Activated naive CD8-positive, alpha-beta T cell treated with anti-CD3 and anti-CD28 coated beads, Interleukin-2, amount 50 U/mL, for 24 hours (primary cell): ENCODE results near the gene ADD3.
A peak's percentile ranks its signal among the peaks of the same experiment; 100 is the strongest.

Experiments used
- ATAC-seq: fragments of 150-1000 bp; cut with Tn5 transposase; one replicate; pipeline ENCODE4 v1.10.0; 2021
- DNase-seq: peaks from one replicate; pipeline ENCODE4 v3.0.0; 2021
- H3K27ac Mint-ChIP-seq: one replicate; pipeline ENCODE4 v1.8.0; 2021; ENCODE audit warnings: mild to moderate bottlenecking, mixed read lengths
- H3K27me3 Mint-ChIP-seq: one replicate; pipeline ENCODE4 v1.8.0; 2021; ENCODE audit warnings: mixed read lengths
- H3K36me3 Mint-ChIP-seq: one replicate; pipeline ENCODE4 v1.8.0; 2021; ENCODE audit warnings: low read depth, mixed read lengths
- H3K4me1 Mint-ChIP-seq: one replicate; pipeline ENCODE4 v1.8.0; 2021; ENCODE audit warnings: mixed read lengths
- H3K4me3 Mint-ChIP-seq: one replicate; pipeline ENCODE4 v1.8.0; 2021; ENCODE audit warnings: mild to moderate bottlenecking, moderate library complexity, mixed read lengths
- H3K9me3 Mint-ChIP-seq: one replicate; pipeline ENCODE4 v1.8.0; 2021; ENCODE audit warnings: mixed read lengths

Gene ADD3

GRCh38 chr10:110007701-110008517 is at the start of gene ADD3:
Gene ADD3, plus strand, starts transcription at chr10:110007984. Its CDS starts 92,670 bp downstream, at chr10:110100654.
- H3K36me3 Mint-ChIP-seq, result no peaks in the 10 kb centered on the region
- H3K4me1 Mint-ChIP-seq, result peaks cover 49% of the 10 kb centered on the region
- peak within 1 kb of the TSS; percentile 91 for H3K27ac Mint-ChIP-seq
- H3K9me3 Mint-ChIP-seq, result no peaks in the 10 kb centered on the region
- H3K27me3 Mint-ChIP-seq, result no peaks in the 10 kb centered on the region
- peak; percentile 60 for ATAC-seq
- H3K4me3 Mint-ChIP-seq, result no peak within 1 kb of the TSS
- DNase-seq, result peak; percentile 94

DNA sequence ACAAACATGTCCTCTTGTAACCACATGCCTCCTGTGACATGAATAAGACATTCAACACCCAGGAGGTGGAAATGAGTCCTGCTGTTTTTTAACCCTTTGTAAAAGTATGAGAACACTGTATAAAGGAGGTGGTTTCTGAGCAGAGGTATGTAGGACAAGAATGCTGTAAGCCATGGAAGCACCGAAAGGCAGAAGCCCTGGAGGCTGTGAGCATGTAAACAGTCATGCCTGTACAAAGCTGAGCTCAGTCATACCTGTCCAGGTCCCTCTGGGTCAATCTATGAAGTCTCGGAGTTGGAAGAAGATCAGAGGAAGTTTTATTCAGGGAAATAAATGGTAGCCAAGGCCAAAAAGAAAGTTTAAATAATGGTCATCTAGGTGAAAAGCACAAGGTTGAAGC is 49.7 kb upstream of the ADD3 start:
- DNase-seq (no peak), ATAC-seq (no peak)
- Mint-ChIP-seq H3K9me3 (no peaks in the 10 kb centered on the region), H3K36me3 (no peaks in the 10 kb centered on the region), H3K4me3 (no peak overlapping the region), H3K27me3 (no peaks in the 10 kb centered on the region), H3K27ac (no peak overlapping the region), H3K4me1 (peaks cover 5% of the 10 kb centered on the region)

GRCh38 chr10:109959259-109960145 is 48.3 kb upstream of the ADD3 start:
- DNase-seq, result no peak

GRCh38 chr10:109960682-109961081 is 47.1 kb upstream of the ADD3 start:
- Mint-ChIP-seq H3K36me3 (no peaks in the 10 kb centered on the region), H3K4me1 (peaks cover 5% of the 10 kb centered on the region), H3K27ac (no peak overlapping the region)

More at GRCh38 chr10:109959259-109960145, 48.3 kb upstream of the ADD3 start:
- no peak overlapping the region for H3K27ac Mint-ChIP-seq
- H3K27me3 Mint-ChIP-seq, result no peaks in the 10 kb centered on the region
- no peak overlapping the region for H3K4me3 Mint-ChIP-seq
- no peaks in the 10 kb centered on the region for H3K9me3 Mint-ChIP-seq
- ATAC-seq, result no peak
- H3K4me1 Mint-ChIP-seq, result peaks cover 5% of the 10 kb centered on the region
- no peaks in the 10 kb centered on the region for H3K36me3 Mint-ChIP-seq

GRCh38 chr10:109961174-109962001 is 46.4 kb upstream of the ADD3 start:
- no peak for DNase-seq

More at GRCh38 chr10:109960682-109961081, 47.1 kb upstream of the ADD3 start:
- Mint-ChIP-seq H3K9me3 (no peaks in the 10 kb centered on the region), H3K27me3 (no peaks in the 10 kb centered on the region), H3K4me3 (no peak overlapping the region)
- ATAC-seq (no peak), DNase-seq (no peak)

DNA sequence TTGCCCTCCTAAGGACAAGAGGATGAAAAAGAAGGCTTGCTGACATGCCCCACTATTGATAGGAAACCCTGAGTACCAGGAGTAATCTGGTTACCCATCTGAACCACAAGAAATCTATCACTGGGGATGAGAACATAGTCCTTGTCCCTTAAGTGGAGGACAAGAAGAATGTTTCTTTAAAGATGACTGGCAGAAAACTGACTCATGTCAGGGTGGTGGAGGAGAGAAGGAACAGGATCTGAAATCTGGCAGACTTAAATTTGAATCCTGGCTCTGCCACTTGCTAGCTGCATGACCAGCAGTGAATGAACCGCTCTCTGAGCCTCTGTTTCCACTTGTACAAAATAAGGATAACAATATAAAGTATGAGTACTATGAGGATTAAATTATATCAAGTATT is 45.5 kb upstream of the ADD3 start:
- Mint-ChIP-seq H3K36me3 (no peaks in the 10 kb centered on the region), H3K27ac (no peak overlapping the region), H3K27me3 (no peaks in the 10 kb centered on the region), H3K4me1 (no peaks in the 10 kb centered on the region), H3K9me3 (no peaks in the 10 kb centered on the region), H3K4me3 (no peak overlapping the region)
- no peak for DNase-seq
- ATAC-seq, result no peak

More at GRCh38 chr10:109961174-109962001, 46.4 kb upstream of the ADD3 start:
- Mint-ChIP-seq H3K27ac (no peak overlapping the region), H3K27me3 (no peaks in the 10 kb centered on the region), H3K9me3 (no peaks in the 10 kb centered on the region), H3K36me3 (no peaks in the 10 kb centered on the region), H3K4me1 (peaks cover 4% of the 10 kb centered on the region), H3K4me3 (no peak overlapping the region)
- ATAC-seq, result no peak

GRCh38 chr10:109963439-109963838 is 44.3 kb upstream of the ADD3 start:
- ATAC-seq (no peak), DNase-seq (no peak)
- H3K4me1 Mint-ChIP-seq, result no peaks in the 10 kb centered on the region
- no peaks in the 10 kb centered on the region for H3K36me3 Mint-ChIP-seq
- no peaks in the 10 kb centered on the region for H3K9me3 Mint-ChIP-seq
- H3K27ac Mint-ChIP-seq, result no peak overlapping the region
- H3K27me3 Mint-ChIP-seq, result no peaks in the 10 kb centered on the region
- H3K4me3 Mint-ChIP-seq, result no peak overlapping the region

DNA sequence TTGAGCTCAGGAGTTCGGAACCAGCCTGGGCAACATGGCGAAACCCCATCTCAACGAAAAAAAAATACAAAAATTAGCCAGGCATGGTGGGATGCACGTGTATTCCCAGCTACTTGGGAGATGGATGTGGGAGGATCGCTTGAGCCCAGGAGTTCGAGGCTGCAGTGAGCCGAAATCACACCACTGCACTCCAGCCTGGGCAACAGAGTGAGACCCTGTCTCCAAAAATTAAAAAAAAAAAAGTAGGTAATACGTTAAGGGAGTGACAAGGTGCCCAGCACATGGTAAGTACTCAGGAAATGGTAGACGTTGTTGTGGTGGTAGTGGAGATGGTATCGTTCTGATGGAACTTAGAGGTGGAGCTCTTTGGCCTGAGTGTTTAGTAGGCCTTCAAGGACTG is 43.5 kb upstream of the ADD3 start:
- Mint-ChIP-seq H3K27ac (no peak overlapping the region), H3K4me3 (no peak overlapping the region), H3K9me3 (no peaks in the 10 kb centered on the region), H3K36me3 (no peaks in the 10 kb centered on the region), H3K27me3 (peaks cover 2% of the 10 kb centered on the region), H3K4me1 (no peaks in the 10 kb centered on the region)
- DNase-seq (no peak), ATAC-seq (no peak)

DNA sequence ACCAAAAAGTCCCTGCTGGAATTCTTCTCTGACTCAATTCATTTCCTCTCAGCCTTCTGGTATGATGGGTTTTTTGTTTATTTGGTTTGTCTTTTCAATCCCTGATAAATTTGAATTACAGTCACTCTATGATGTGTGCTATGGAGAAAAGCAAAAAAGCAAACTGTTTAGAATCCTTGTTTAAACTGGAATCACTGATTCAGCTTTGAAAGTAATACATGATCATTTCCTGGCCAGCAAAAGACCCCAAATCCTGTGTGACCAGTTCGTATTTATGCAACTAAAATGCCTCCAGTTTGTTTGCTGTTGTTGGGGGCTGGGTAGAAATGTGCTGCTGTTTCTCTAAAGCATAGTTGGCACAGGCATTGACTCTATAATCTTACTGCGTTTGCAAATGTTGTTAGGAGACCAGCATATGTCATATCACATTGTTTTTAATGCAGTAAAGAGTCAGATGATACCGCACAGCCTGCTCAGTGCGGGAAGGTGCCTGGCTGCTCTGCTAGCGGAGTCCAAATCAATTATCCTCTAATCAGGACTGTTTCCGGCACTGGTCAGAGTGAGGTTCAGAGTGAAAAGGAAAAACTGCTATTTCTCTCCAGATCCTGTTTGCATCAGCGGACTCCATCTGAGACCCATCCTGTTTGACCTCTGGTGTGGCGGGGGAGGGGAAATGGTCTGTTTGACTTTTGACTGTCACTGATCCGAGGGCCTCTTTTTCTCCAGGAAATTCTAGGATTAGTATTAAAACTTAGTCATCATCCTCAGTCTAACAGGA is 40.6 kb upstream of the ADD3 start:
- DNase-seq (no peak), ATAC-seq (no peak)
- no peaks in the 10 kb centered on the region for H3K4me1 Mint-ChIP-seq
- no peak overlapping the region for H3K4me3 Mint-ChIP-seq
- H3K27ac Mint-ChIP-seq, result no peak overlapping the region
- peaks cover 2% of the 10 kb centered on the region for H3K27me3 Mint-ChIP-seq
- H3K9me3 Mint-ChIP-seq, result no peaks in the 10 kb centered on the region
- no peaks in the 10 kb centered on the region for H3K36me3 Mint-ChIP-seq

DNA sequence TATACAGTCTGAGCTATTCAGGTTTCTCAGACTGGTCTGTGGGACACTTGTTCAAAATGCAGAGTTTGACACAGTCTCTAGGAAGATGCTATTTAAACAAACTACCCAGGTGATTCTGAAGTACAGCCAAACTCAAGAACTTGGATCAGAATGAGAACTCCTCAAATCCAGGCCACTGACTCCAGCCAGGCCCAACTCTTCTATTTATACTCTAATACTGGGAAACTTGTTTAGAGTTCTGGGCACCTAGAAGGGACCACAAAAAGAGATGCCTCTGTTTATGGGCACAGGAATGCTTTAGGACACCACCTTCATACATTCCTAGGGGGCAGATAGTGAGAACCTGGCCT is 40.1 kb upstream of the ADD3 start:
- Mint-ChIP-seq H3K27me3 (peaks cover 2% of the 10 kb centered on the region), H3K9me3 (no peaks in the 10 kb centered on the region), H3K36me3 (no peaks in the 10 kb centered on the region), H3K4me3 (no peak overlapping the region), H3K4me1 (no peaks in the 10 kb centered on the region), H3K27ac (no peak overlapping the region)
- ATAC-seq (no peak), DNase-seq (no peak)

- Mint-ChIP-seq H3K27me3 (peaks cover 2% of the 10 kb centered on the region), H3K4me3 (no peak overlapping the region), H3K9me3 (no peaks in the 10 kb centered on the region), H3K4me1 (no peaks in the 10 kb centered on the region), H3K36me3 (no peaks in the 10 kb centered on the region), H3K27ac (no peak overlapping the region)
- DNase-seq (no peak), ATAC-seq (no peak)
Measured at GRCh38 chr10:109968953-109969759, 38.6 kb upstream of the ADD3 start.

- Mint-ChIP-seq H3K4me3 (no peak overlapping the region), H3K27me3 (peaks cover 2% of the 10 kb centered on the region)
Measured at GRCh38 chr10:109969760-109970346, 37.9 kb upstream of the ADD3 start.

DNA sequence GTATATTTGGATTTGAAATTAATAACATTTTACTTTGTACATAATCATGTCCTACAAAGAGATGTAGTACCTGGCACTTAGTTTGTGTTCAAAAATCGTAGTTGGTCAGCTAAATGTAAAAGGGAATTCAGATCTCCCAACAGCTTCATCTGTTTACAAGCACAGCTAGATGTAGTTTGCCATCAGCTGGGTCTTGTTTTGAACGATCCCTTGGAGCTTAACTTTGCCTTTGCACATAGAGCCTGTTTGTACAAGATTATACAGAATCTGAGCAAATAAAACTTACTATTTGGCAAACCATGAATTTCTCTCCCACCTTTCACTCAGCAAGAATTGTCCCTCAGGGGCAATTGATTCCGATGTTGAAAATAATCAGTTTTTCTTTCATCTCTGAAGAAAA is 36.1 kb upstream of the ADD3 start:
- Mint-ChIP-seq H3K27ac (no peak overlapping the region), H3K4me3 (no peak overlapping the region), H3K4me1 (peaks cover 2% of the 10 kb centered on the region), H3K27me3 (peaks cover 2% of the 10 kb centered on the region), H3K36me3 (no peaks in the 10 kb centered on the region), H3K9me3 (no peaks in the 10 kb centered on the region)
- DNase-seq, result no peak
- no peak for ATAC-seq

More at GRCh38 chr10:109969760-109970346, 37.9 kb upstream of the ADD3 start:
- Mint-ChIP-seq H3K27ac (no peak overlapping the region), H3K9me3 (no peaks in the 10 kb centered on the region), H3K4me1 (no peaks in the 10 kb centered on the region), H3K36me3 (no peaks in the 10 kb centered on the region)
- ATAC-seq (no peak), DNase-seq (no peak)
